NB4 (cell line): ENCODE data around the gene CPA3.

Source experiments
- CTCF ChIP-seq: IDR thresholded peaks from one replicate; pipeline ENCODE4 v1.5.1; 2012; ENCODE audit warnings: low read depth, low read length
- POLR2A ChIP-seq: IDR thresholded peaks from 2 replicates; pipeline ENCODE4 v1.6.1; 2011; ENCODE audit warnings: mild to moderate bottlenecking; ENCODE audit not compliant: insufficient read length; ENCODE audit errors: extremely low read depth

- no peak for TF ChIP-seq CTCF
- TF ChIP-seq POLR2A = no peak
Measured at GRCh38 chr3:148873270-148873927, 8.3 kb downstream of the CPA3 start.
